Motor neuron (in vitro differentiated cells): Measurements from ENCODE around the gene DNASE1. TPM values are rescaled to one million over a fixed set of nuclear protein-coding genes. Genes with fewer than 3 reads are reported as not detected.
"Not testable (repeated sequence)": the region's sequence is repeated elsewhere in the genome, so short reads cannot be mapped to it uniquely, and the experiment has no call there.

Experiments
- ATAC-seq, 8 experiments: fragments of 200-7000 bp; cut with Tn5 transposase; replicated peaks in 6 of 8; 2 replicates each; pipeline ENCODE4 v1.8.0; 2021; ENCODE audit warnings: mild to moderate bottlenecking in 8 of 8, moderate library complexity in 8 of 8
- H3K27ac ChIP-seq, 2 donors: fragments of 250-450 bp; sonication (Bioruptor Pico); 2 replicates each; pipeline ENCODE4 v1.9.0; 2021; ENCODE audit warnings: antibody characterized with exemption in 2 of 2, mild to moderate bottlenecking in 2 of 2, moderate library complexity in 1 of 2
- H3K4me1 ChIP-seq, 2 donors: fragments of 250-450 bp; sonication (Bioruptor Pico); replicated peaks in 1 of 2; 2 replicates each; pipeline ENCODE4 v1.6.1; 2021; ENCODE audit warnings: antibody characterized with exemption in 2 of 2, mild to moderate bottlenecking in 2 of 2, moderate library complexity in 1 of 2
- H3K4me3 ChIP-seq, 5 donors: fragments of 250-450 bp; sonication (Bioruptor Pico); 2 replicates each; pipeline ENCODE4 v1.9.0; 2021; ENCODE audit warnings: antibody characterized with exemption in 5 of 5, mild to moderate bottlenecking in 5 of 5, moderate library complexity in 4 of 5
- WGBS, 10 experiments: fragments of 450-650 bp; shearing (Covaris generic); methylation state at CpG; one replicate each; pipeline ENCODE4 v1.0.0; 2022; 5-methylcytosine and 5-hydroxymethylcytosine counted together
- in situ Hi-C, 9 experiments: fragments of 400-800 bp; cut with MboI; loops; one replicate each; pipeline ENCODE4 v1.15.0; 2021; ENCODE audit warnings: low sequenced_read_pairs in 9 of 9, low pct_unique_long_range_greater_than_20kb in 2 of 9; ENCODE audit not compliant: unreplicated experiment in 9 of 9
- total RNA-seq, 8 experiments: library from RNA; unstranded; fragments of 300-600 nt; gene quantifications; 2 replicates each; pipeline versions ENCODE4 v1.2.3 to v1.2.4, GENCODE V29; 2022

The DNASE1 gene
- total RNA-seq, 8 experiments from 2014 or later: 10.3 to 40.8 (median 25.3) TPM

DNA sequence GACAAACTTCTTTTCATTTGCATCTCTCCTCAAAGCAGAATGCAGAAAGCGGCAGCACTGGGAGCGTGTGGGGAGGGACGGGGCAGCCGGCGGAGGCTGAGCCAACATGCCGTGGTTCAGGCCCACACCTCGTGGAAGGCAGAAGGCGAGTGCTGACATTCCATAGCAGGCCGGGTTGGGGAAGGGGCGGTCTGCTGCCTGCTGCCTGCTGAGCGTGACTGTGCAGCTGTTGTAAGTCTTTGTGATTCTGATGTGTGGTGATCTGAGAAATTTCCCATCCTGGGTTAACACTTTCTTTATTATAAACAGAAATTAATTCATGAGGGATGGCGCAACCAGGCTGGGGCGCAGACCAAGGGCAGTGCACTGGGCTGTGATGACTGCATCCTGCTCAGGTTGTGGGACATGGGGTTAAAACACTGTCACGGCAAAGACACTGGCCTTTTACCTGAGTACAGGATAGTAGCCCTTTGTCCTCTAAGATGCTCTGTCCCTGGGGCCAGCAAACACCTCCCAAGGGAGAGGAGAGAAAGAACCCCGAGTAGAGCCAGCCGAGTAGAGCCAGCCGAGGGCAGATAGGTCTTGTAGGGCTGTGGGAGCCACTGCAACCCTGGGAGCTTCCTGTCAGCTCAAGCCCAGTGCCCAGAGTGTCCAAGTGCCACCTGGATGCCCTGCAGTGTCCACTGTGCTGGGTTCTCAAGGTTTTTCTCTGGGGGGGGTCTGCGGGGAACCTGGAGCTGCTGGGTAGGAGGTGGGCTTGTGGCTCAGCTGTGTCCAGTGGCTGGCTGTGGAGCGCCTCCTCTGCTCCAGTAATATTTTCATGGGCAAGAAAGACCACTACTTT lies 8.8 kb upstream of the DNASE1 start:
- peak in 7 of 8 experiments; percentile 73 to 89 (median 85) for ATAC-seq
- H3K27ac ChIP-seq: peak overlapping the region; percentile 69 to 79
- H3K4me1 ChIP-seq: peaks cover 22 to 29% of the 10 kb centered on the region in 2 donors
- in situ Hi-C loops: no loop called here
- WGBS, 10 experiments: 9 to 94% (median 71%) methylated on average over 3 to 8 of the region's 19 CpGs; no CpG with 5 or more reads in 4 of the 10 experiments
- no peak overlapping the region for H3K4me3 ChIP-seq

DNA sequence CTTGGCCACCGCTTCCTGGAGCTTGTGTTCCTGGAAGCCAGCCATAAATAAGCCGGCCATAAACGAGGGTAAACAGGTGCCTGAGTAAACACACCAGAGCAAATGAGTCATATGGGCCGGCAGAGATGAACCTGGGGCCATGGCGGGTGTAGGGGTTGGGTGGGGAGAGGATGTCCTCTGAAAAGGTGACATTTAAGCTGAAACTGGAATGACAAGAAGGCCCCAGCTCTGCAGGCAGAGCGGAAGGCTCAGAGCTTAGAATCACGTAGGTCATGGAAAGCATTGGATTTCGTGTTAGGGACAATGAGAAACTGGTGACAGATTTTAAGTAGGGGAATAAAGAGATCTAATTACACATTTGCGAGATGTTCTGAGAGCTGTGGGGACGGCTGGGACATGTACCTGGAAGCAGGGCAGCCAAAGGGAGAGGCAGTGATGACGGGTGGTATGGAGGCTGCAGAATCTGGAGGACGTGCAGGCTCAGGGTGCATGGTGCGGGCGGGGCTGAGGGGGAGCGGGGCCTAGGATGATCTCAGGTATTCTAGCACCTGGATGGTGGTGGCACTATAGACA lies 8.1 kb upstream of the DNASE1 start:
- Histone ChIP-seq H3K4me3 (no peak overlapping the region), H3K27ac (peak overlapping the region; percentile 69 to 79), H3K4me1 (peaks cover 22 to 29% of the 10 kb centered on the region in 2 donors)
- in situ Hi-C loops: no loop called here
- WGBS, 10 experiments: 20 to 89% (median 79%) methylated on average over 1 to 9 of the region's 15 CpGs; no CpG with 5 or more reads in 4 of the 10 experiments
- peak in 2 of 8 experiments; percentile 1 to 6 for ATAC-seq

DNA sequence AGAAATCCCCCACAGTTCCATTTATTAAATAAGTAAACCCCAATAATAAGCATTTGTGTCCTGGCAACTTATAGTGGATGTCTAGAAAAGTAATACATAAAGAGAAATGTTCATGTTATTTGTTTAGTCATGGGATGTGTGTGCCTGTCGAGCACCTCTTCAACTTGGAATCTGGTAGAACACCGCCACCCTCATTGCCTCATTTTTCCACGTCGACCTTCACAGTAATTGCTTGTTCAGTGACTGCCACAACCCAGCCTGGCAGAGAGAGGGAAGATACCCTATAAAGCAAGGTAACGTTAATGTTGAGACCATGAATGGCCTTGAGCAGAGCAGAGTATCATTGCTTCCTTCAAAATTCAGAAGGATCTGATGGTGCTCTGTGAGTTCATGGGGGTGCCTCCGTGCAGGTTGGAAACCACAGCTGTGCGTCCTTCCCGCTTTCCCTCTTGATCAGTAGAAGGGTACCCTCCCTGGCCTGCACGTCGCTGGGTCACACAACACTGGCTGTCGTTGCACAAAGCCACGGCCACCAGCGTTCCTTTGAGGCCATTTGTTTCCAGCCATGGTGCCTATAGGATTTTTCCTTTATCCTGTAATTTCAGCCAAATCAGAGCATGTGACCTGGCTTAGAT lies 3.7 kb upstream of the DNASE1 start:
- Histone ChIP-seq H3K27ac (no peak overlapping the region), H3K4me1 (peaks cover 9 to 10% of the 10 kb centered on the region in 2 donors), H3K4me3 (no peak overlapping the region)
- in situ Hi-C loops: no loop called here
- ATAC-seq: no peak
- 85 to 100% (median 95%) methylated on average over 1 to 11 of the region's 13 CpGs; no CpG with 5 or more reads in 3 of the 10 experiments for WGBS, 10 experiments

DNA sequence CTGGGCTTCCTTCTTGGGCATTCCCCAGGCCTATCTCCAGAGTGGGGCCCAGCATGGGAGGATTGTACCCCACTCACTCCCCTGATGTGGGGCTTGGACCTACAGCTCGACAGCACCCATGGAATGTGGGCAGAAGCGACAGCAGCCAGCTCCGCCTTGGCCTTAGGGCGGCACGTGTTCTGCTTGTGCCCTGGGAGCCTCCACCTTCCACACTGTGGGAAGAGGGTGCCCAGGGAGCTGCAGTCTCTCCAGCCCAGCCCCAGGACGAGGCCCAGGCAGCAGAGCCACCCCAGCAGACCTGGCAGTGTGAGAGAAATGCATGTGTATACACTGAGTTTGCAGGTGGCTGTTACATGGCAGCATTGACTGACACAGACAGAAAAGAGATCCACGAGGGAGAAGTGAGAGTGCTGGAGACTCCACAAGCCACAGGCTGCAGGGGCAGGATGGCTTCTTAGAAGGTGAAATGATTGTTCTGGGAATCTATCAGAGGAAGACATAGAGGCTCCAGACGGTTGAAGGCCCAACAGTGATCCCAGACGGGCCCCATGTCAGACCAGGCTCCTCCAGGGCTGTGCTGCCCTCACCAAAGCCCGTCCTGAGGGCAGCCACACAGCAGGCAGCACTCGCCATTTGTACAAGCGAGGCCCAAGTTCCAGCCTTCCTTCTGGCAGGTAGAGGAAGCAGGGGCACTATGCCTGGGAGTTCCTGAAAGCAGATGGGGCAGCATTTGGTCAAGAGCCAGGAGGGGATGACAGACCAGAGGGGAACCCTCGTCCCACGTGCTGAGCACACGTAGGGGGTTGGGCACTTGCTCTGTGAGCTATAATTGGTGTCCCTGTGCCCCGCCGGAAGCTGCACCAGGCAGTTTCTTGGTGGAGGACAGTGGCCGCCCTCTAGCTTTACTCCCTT lies 2.8 kb upstream of the DNASE1 start:
- WGBS, 10 experiments: 80 to 100% (median 100%) methylated on average over 1 to 8 of the region's 18 CpGs; no CpG with 5 or more reads in 3 of the 10 experiments
- Histone ChIP-seq H3K27ac (peak overlapping the region in 1 of 2 donors; percentile 36), H3K4me3 (no peak overlapping the region), H3K4me1 (peaks cover 0 to under 1% of the 10 kb centered on the region in 2 donors)
- ATAC-seq: peak in 1 of 8 experiments; percentile 18
- in situ Hi-C loops: no loop called here

DNA sequence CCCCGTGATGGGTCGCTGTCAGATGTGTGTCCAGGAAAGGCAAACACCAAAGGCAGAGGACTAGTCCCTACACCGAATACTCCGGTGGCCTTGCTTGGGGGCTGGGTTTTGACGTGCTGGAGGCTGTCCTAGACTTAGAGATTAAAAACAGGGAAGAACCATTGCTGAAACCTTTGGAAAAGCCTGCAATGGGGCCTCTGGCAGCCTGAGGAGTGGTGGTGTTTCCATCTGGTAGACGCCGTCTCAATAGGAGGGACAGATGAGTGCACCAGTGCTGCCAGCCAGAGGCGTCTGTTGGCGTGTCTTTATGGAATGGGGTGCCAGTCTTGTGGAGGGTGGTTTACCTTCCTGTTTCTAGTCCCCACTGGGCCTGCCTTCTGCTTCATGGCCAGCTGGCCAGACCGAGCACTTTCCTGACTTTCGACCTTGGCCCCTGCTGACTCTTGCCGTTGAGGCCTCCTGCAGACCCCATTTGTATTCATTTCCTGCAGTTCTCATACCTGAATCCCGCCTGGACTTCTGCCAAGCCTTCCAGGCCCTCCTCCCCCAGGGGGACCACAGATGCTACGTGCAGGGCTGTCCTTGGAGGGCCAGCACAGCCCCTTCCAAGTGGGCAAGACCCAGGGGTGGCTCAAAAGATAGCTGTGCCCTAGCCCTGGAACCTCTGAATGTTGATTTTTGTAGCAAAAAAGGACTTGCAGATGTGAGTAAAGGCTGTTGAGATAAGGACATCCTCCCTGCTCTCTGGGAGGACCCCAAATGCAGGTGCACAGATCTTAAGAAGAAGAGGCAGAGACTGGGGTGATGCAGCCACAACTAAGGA lies 1.9 kb upstream of the DNASE1 start:
- WGBS, 10 experiments: 40 to 100% (median 82%) methylated on average over 1 to 5 of the region's 14 CpGs; no CpG with 5 or more reads in 4 of the 10 experiments
- Histone ChIP-seq H3K4me3 (no peak overlapping the region), H3K4me1 (no peaks in the 10 kb centered on the region), H3K27ac (no peak overlapping the region)
- in situ Hi-C loops: no loop called here
- no peak for ATAC-seq

DNA sequence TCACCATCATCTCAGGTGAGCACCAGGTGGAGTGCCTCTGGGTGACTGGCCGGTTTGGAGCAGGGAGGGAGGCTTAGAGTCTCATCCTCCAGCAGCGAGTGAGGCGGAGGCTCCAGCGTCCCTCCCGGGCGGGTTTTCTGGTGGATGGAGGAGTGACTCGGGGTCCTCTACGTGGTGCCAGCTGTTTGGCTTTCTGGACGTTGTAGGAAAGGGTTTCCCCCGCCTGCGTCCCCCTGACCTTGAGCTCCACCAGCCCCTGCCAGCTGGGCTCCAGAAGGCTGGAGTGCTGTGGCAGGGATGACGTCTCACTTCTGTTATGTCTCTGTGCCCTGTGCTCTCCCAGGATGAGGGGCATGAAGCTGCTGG lies 522 bp downstream of the DNASE1 start:
- 100% methylated on average over 1 of the region's 12 CpGs; no CpG with 5 or more reads in 9 of the 10 experiments for WGBS, 10 experiments
- Histone ChIP-seq H3K4me3 (no peak overlapping the region), H3K27ac (no peak overlapping the region), H3K4me1 (no peaks in the 10 kb centered on the region)
- in situ Hi-C loops: no loop called here
- peak in 1 of 8 experiments; percentile 3 for ATAC-seq

DNA sequence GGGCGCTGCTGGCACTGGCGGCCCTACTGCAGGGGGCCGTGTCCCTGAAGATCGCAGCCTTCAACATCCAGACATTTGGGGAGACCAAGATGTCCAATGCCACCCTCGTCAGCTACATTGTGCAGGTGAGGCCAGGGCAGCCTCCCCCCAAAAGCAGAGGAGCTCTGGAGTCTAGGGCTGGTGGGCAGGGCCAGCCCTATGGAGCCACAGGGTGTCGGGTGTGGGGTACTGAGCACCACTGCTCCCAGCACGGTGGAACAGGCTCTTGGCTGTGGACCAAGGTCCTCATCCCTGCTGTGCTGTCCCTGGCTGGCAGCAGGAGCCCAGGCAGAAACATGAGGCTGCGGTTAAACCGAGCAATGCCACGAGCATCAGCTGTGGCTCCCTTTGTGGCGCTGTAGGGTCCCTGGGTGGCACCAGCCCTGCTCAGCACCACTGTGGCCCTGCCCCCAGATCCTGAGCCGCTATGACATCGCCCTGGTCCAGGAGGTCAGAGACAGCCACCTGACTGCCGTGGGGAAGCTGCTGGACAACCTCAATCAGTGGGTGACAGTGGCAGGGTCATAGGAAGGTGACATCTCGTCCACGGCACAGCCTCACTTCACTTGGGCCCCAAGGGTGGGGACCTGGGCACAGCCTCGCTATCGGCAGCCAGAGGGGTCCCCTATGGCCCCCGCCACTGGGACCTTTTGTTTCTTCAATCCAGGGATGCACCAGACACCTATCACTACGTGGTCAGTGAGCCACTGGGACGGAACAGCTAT lies 1.1 kb downstream of the DNASE1 start:
- WGBS, 10 experiments: 40 to 100% (median 94%) methylated on average over 2 to 6 of the region's 21 CpGs; no CpG with 5 or more reads in 3 of the 10 experiments
- Histone ChIP-seq H3K27ac (no peak overlapping the region), H3K4me3 (no peak overlapping the region), H3K4me1 (no peaks in the 10 kb centered on the region)
- in situ Hi-C loops: no loop called here
- peak in 5 of 8 experiments; percentile 13 to 30 (median 23) for ATAC-seq

DNA sequence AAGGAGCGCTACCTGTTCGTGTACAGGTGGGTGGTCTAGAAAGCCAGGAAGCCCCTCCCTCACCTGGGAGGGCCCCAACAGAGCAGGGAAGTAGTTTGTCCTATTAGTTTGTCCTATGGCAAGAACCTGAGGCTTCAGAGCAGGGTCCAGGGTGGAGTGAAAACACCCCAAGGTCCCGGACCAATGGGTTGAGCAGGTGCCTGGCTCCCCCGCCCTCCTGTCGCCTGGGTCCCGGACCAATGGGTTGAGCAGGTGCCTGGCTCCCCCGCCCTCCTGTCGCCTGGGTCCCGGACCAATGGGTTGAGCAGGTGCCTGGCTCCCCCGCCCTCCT lies 1.6 kb downstream of the DNASE1 start:
- in situ Hi-C loops, H3K4me1 ChIP-seq, H3K27ac ChIP-seq, H3K4me3 ChIP-seq: not testable (repeated sequence)
- no CpG with 5 or more reads among the region's 10 CpGs for WGBS, 10 experiments
- peak in 4 of 8 experiments; percentile 3 to 11 (median 6) for ATAC-seq

DNA sequence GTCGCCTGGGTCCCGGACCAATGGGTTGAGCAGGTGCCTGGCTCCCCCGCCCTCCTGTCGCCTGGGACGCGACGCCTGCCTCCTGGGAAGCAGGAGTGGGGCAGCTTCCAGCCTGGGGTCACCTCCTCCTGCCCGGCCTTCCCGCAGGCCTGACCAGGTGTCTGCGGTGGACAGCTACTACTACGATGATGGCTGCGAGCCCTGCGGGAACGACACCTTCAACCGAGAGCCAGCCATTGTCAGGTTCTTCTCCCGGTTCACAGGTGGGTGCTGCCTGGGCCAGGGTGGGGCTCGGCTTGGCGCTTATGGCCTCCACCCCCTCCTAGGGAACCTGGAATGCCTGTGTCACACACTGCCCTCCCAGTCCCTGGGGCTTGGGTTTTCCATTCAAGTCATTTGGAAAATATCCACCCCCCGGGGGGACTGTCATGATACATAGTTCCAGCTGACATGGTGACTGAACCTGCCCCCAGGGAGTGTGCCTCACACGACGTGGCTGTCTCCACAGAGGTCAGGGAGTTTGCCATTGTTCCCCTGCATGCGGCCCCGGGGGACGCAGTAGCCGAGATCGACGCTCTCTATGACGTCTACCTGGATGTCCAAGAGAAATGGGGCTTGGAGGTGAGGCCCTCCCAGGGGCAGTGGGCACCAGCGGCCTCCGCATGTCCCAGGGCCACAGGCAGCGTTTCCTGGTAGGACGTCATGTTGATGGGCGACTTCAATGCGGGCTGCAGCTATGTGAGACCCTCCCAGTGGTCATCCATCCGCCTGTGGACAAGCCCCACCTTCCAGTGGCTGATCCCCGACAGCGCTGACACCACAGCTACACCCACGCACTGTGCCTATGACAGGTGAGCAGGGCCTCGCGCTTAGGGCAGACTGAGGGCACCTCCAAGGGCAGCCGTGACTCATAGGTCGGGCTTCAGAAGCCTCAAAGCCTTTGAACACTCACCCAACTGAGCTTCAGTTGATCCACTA lies 2.3 kb downstream of the DNASE1 start:
- H3K4me1 ChIP-seq: no peaks in the 10 kb centered on the region
- 70 to 100% (median 94%) methylated on average over 2 to 21 of the region's 42 CpGs; no CpG with 5 or more reads in 4 of the 10 experiments for WGBS, 10 experiments
- ATAC-seq: peak in 4 of 8 experiments; percentile 16 to 35 (median 23)
- in situ Hi-C loops: no loop called here
- no peak overlapping the region for H3K4me3 ChIP-seq
- H3K27ac ChIP-seq: no peak overlapping the region

DNA sequence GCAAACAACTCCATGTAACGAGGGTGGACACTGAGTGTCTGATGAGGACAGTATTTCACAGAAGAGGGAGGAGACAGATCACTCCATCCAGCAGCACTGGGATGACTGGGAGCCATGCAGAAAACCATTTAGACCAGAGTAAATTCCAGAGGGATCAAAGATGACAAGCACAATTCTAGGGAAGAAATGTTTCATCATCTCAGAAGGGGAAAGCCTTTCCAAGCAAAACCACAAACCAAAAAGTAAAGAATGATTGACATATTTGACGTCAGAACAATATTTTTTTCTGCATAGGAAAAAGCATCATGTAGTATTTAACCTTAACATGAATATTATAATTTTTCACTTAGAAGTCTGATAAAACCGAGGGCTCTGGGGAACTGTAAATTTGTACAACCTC lies 4.8 kb downstream of the DNASE1 start:
- in situ Hi-C loops: no loop called here
- Histone ChIP-seq H3K4me1 (no peaks in the 10 kb centered on the region), H3K27ac (no peak overlapping the region), H3K4me3 (no peak overlapping the region)
- no peak for ATAC-seq
- WGBS, 10 experiments: 29 to 100% (median 100%) methylated on average over 1 to 3 of the region's 3 CpGs; no CpG with 5 or more reads in 2 of the 10 experiments
